ENCODE results near the gene APBB3. TPM values are rescaled to one million over a fixed set of nuclear protein-coding genes. Genes with fewer than 3 reads are reported as not detected.

APBB3 gene
- total and polyA plus RNA-seq, 8 donors, result 8.1 to 51.0 (median 15.4) TPM

DNA sequence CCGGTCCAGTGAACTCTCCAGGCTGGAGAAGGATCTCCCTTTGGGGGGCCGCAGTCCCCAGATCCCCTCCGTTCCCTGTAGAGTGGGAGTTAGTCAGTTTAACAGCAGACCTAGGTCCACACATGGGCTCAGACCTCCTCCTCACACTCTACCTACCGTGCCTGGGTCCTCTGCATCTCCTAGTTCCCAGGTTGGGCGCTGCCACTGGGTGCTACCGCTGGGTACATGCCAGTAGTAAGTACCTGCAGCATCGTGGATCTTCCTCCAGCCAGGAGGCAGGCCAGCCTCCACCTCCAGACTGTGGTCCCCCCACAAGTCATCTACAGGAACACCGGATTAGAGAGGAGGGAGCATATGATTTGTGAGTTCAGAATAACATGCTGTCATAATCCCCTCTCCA, 802 bp downstream of the APBB3 start:
- H3K4me1 ChIP-seq, result peaks cover 4 to 11% (median 10%) of the 10 kb centered on the region in 3 donors
- 47 to 53% methylated on average over 8 of the region's 8 CpGs for WGBS, 2 donors

DNA sequence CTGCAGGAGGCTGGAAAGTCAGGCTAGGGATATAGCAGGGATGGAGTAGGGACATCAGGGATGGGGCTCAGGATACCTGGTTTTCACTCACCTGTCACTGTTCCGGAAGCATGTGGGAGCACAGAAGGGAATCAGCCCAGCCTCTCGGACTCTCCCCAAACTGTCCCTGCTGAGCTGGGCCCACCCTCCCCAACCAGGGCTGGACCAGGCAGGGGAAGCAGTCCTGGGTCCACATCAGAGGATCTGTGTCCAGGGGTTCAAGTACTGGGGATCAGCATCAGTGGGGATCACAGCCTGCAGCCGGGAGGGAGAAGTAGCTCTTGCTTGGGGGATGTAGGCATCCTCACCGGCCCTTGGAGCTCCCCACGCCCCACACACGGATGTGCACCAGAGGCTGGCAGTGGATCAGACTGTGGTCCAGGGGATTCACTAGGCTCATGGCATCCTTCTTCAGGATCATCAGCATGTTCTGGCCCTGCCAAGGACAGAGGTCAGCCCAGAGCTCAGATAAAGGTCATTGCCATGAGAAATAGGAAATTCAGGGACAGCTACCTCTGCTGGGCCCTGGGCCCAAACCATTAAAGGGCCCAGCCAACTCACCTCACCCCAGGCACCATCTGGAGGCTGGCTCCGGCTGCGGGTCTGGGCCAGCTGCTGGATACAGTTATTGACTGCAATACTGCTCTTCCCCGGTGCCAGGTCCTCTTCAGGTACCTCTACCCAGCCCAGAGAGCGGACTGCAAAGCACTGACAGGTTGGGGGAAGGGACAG, 2.5 kb downstream of the APBB3 start:
- no peak overlapping the region for H3K27ac ChIP-seq

More for the DNA sequence above, 802 bp downstream of the APBB3 start:
- H3K27ac ChIP-seq, result peak overlapping the region; percentile 90 to 93 (median 92)
- FAIRE-seq, result no peak
- DNase-seq, result peak in 3 of 6 donors; percentile 33 to 58 (median 43)
- peak in 1 of 4 donors; percentile 0 for ATAC-seq
- peaks cover 0 to 10% (median 9%) of the 10 kb centered on the region in 3 donors for H3K36me3 ChIP-seq
- intact Hi-C loops (cut with DNase I), result loop anchor here in 1 of 3 donors (10.0 kb wide), 1 partner anchor 71 kb away; the partner anchor contains the start of genes CD14 and TMCO6
- H3K27me3 ChIP-seq, result no peaks in the 10 kb centered on the region
- H3K9me3 ChIP-seq, result no peaks in the 10 kb centered on the region
- H3K4me3 ChIP-seq, result peak overlapping the region in 3 of 4 donors; percentile 52 to 66 (median 56)
- TF ChIP-seq, protein P1, sequence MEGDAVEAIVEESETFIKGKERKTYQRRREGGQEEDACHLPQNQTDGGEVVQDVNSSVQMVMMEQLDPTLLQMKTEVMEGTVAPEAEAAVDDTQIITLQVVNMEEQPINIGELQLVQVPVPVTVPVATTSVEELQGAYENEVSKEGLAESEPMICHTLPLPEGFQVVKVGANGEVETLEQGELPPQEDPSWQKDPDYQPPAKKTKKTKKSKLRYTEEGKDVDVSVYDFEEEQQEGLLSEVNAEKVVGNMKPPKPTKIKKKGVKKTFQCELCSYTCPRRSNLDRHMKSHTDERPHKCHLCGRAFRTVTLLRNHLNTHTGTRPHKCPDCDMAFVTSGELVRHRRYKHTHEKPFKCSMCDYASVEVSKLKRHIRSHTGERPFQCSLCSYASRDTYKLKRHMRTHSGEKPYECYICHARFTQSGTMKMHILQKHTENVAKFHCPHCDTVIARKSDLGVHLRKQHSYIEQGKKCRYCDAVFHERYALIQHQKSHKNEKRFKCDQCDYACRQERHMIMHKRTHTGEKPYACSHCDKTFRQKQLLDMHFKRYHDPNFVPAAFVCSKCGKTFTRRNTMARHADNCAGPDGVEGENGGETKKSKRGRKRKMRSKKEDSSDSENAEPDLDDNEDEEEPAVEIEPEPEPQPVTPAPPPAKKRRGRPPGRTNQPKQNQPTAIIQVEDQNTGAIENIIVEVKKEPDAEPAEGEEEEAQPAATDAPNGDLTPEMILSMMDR (IDR thresholded peaks at IDR 0.05), result no peak

DNA sequence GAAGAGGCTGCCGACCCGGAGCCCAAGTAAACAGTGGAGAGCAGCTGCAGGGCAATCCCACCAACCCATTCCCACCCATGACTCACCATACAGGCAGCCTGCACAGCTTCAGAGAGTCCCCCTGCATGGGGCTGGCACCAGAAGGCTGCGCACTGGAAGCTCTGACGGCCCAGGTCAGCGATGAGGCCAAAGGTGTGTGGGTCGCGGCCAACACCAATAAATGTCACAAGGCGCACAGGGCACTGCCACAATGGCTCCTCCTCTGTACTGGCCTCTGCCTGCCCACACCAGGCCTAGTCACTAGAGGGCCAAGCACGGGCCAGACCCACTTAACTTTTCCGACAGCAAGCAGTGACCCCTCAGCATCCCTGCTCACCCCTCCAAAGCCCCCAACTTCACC, 4.2 kb downstream of the APBB3 start:
- H3K27ac ChIP-seq, result no peak overlapping the region
- H3K4me1 ChIP-seq, result peaks cover 9 to 15% (median 10%) of the 10 kb centered on the region in 3 donors
- H3K36me3 ChIP-seq, result no peaks in the 10 kb centered on the region
- DNase-seq, result no peak
- TF ChIP-seq, protein P1 (IDR thresholded peaks at IDR 0.05), result no peak
- FAIRE-seq, result no peak
- intact Hi-C loops (cut with DNase I), result loop anchor here in 1 of 3 donors (10.0 kb wide), 1 partner anchor 75 kb away; the partner anchor contains the start of genes CD14 and TMCO6
- no peak overlapping the region for H3K4me3 ChIP-seq
- 88 to 95% methylated on average over 10 of the region's 10 CpGs for whole genome bisulfite sequencing, 2 donors
- H3K9me3 ChIP-seq, result no peaks in the 10 kb centered on the region
- H3K27me3 ChIP-seq, result no peaks in the 10 kb centered on the region
- ATAC-seq, result no peak

More for the DNA sequence above, 2.5 kb downstream of the APBB3 start:
- ATAC-seq (no peak), FAIRE-seq (no peak), DNase-seq (no peak)
- TF ChIP-seq, protein P1 (IDR thresholded peaks at IDR 0.05), result no peak
- Histone ChIP-seq H3K4me3 (no peak overlapping the region), H3K36me3 (peaks cover 0 to under 1% (median 0%) of the 10 kb centered on the region in 3 donors), H3K27me3 (no peaks in the 10 kb centered on the region), H3K9me3 (no peaks in the 10 kb centered on the region), H3K4me1 (peaks cover 4 to 15% (median 10%) of the 10 kb centered on the region in 3 donors)
- intact Hi-C loops (cut with DNase I), result loop anchor here in 1 of 3 donors (10.0 kb wide), 1 partner anchor 73 kb away; the partner anchor contains the start of genes CD14 and TMCO6
- 85 to 93% methylated on average over 10 of the region's 10 CpGs for WGBS, 2 donors

DNA sequence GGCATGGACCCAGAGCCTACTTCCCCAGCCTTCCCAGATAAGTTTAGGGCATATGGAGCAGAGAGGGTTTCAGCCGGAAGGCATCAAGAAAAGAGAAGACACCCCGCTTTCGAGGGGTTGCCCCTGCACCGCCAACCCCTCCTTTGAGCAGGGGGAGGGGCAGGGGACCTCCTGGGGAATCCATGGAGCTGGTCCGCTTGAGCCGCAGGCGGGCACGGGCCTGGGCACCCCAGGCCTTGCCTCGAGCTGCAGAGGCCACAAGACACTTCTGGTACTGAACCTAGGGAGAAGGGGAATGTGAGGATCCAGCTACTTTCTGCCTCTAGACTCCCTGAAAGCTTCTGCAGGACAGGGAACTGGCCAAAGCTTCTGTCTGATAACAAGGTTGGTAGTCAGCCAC, 5.9 kb downstream of the APBB3 start:
- TF ChIP-seq, protein P1 (IDR thresholded peaks at IDR 0.05), result no peak
- no peak overlapping the region for H3K27ac ChIP-seq
- no peaks in the 10 kb centered on the region for H3K36me3 ChIP-seq
- H3K4me3 ChIP-seq, result no peak overlapping the region
- FAIRE-seq, result no peak
- intact Hi-C loops (cut with DNase I), result no loop called here
- H3K27me3 ChIP-seq, result no peaks in the 10 kb centered on the region
- peak in 1 of 6 donors; percentile 45 for DNase-seq
- no peaks in the 10 kb centered on the region for H3K9me3 ChIP-seq
- H3K4me1 ChIP-seq, result peaks cover 9 to 22% (median 14%) of the 10 kb centered on the region in 3 donors
- no peak for ATAC-seq
- WGBS, 2 donors, result 87 to 90% methylated on average over 9 of the region's 9 CpGs
